ENCODE measurements around the gene PEA15. TPM values are rescaled to one million over a fixed set of nuclear protein-coding genes. Genes with fewer than 3 reads are reported as not detected.

PEA15 gene
- total and polyA plus RNA-seq, 10 of the 15 experiments (the other 5 are each of a cell fraction or from before 2014, with no cell fraction given): 15.1 to 269 (median 65.6) TPM

DNA sequence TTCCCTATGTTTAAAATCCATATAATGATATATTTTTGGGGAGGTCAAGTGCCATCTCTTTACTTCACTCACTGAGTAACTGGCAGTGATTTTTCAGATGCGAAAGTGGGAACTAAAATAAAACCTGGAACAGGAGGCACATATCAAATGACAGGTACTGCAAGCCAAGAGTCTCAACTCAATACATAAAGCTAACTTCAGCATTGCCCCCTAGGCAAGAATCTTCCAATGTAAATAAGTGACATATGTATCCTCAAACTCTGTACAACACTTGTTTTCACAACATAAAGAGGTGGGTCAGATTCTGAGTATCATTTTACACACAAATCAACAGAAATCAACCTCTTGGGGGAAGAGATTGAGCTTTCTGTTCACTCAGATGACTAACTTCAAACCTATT, 39.0 kb downstream of the PEA15 start:
- ChIA-PET CTCF (interaction anchor here (0.7 to 7.4 kb wide), 14 partner anchors 8 to 157 kb away, joined by 3 to 116 read pairs (median 4); no protein-coding TSS in a partner anchor), POLR2A (interaction anchor here (1.1 kb wide), 1 partner anchor 16 kb away, joined by 4 read pairs; no protein-coding TSS in a partner anchor), SMC1A (ENCODE audit: uncharacterized antibody, unreplicated experiment) (interaction anchor here (1.0 to 4.7 kb wide), 10 partner anchors 7 to 143 kb away, joined by 3 to 34 read pairs (median 5); no protein-coding TSS in a partner anchor), RAD21 (ENCODE audit: unreplicated experiment) (interaction anchor here (0.7 to 1.4 kb wide), 3 partner anchors 46 to 143 kb away, joined by 3 to 4 read pairs (median 4); no protein-coding TSS in a partner anchor)
- H2AFZ ChIP-seq (ENCODE audit: control insufficient read depth, low read depth, low read length): no peak overlapping the region
- H3K4me1 ChIP-seq (ENCODE audit: control insufficient read depth, insufficient read depth, low read length): no peaks in the 10 kb centered on the region
- no peaks in the 10 kb centered on the region for H4K20me1 ChIP-seq (ENCODE audit: control insufficient read depth, insufficient read depth)
- intact Hi-C loops (cut with micrococcal nuclease; ENCODE audit: unreplicated experiment) (no loop called here), in situ Hi-C loops (cut with MboI) (no loop called here)
- H3K9ac ChIP-seq (ENCODE audit: control insufficient read depth, insufficient read depth, low read length): no peak overlapping the region
- no peak overlapping the region for H3K4me3 ChIP-seq
- no TSS peak for BruUV-seq (replicated peaks)
- 100% methylated on average over 1 of the region's 1 CpG for WGBS (ENCODE audit: insufficient coverage, insufficient replicate concordance, low lambda C conversion rate, missing lambda C conversion rate)
- DNase-seq (ENCODE audit: low read depth, low spot score) (no peak), FAIRE-seq (no peak), ATAC-seq (no peak)
- peaks cover 8 to 9% of the 10 kb centered on the region in 2 experiments for H3K36me3 ChIP-seq (ENCODE audit: control insufficient read depth in 2 of 2, insufficient read depth in 2 of 2, low read length in 1 of 2)
- H3K9me3 ChIP-seq (replicated peaks; ENCODE audit: control insufficient read depth, insufficient read depth, low read length): no peaks in the 10 kb centered on the region
- no peaks in the 10 kb centered on the region for H3K27me3 ChIP-seq (replicated peaks in 1 of 2; ENCODE audit: control insufficient read depth in 2 of 2, insufficient read depth in 2 of 2, low read length in 1 of 2)
- no peak overlapping the region for H3K4me2 ChIP-seq (ENCODE audit: control insufficient read depth, insufficient read depth)
- no peak overlapping the region for H3K27ac ChIP-seq (ENCODE audit: control insufficient read depth, insufficient read depth)
- H3K79me2 ChIP-seq (ENCODE audit: control insufficient read depth, insufficient read depth, low read length): peaks cover 2% of the 10 kb centered on the region
- TF ChIP-seq CHD4 (IDR thresholded peaks at IDR 0.05): no peak
- TF ChIP-seq, protein P1, sequence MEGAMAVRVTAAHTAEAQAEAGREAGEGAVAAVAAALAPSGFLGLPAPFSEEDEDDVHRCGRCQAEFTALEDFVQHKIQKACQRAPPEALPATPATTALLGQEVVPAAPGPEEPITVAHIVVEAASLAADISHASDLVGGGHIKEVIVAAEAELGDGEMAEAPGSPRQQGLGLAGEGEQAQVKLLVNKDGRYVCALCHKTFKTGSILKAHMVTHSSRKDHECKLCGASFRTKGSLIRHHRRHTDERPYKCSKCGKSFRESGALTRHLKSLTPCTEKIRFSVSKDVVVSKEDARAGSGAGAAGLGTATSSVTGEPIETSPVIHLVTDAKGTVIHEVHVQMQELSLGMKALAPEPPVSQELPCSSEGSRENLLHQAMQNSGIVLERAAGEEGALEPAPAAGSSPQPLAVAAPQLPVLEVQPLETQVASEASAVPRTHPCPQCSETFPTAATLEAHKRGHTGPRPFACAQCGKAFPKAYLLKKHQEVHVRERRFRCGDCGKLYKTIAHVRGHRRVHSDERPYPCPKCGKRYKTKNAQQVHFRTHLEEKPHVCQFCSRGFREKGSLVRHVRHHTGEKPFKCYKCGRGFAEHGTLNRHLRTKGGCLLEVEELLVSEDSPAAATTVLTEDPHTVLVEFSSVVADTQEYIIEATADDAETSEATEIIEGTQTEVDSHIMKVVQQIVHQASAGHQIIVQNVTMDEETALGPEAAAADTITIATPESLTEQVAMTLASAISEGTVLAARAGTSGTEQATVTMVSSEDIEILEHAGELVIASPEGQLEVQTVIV (IDR thresholded peaks at IDR 0.05; ENCODE audit: borderline replicate concordance, partially characterized antibody): no peak
- TF ChIP-seq KAT2A (conservative IDR thresholded peaks at IDR 0.05; ENCODE audit: control insufficient read depth, low read depth, low read length): no peak

DNA sequence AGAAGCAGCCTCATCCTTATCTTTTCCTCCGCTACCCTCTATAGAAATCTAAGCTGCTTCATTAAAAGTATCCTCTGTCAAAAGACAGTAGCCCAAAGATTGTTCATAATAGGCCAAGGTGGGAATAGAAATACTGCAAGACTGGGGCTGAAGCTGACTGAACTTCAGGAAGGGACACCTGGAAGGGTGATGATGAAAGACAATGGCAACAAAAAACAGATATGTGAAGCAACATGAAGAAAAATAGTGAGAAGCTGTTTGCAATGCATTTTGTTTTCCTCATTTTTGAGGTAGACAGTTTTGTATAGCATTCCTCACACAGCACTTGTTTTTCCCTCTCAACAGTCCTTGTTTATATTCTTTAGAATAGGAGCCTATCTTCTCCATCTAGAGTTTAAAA, 40.2 kb downstream of the PEA15 start:
- no TSS peak for BruUV-seq (replicated peaks)
- TF ChIP-seq, protein P2, sequence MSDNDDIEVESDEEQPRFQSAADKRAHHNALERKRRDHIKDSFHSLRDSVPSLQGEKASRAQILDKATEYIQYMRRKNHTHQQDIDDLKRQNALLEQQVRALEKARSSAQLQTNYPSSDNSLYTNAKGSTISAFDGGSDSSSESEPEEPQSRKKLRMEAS (IDR thresholded peaks at IDR 0.05; ENCODE audit: low read depth, low read length): no peak
- TF ChIP-seq MTA3 (IDR thresholded peaks at IDR 0.05; ENCODE audit: borderline replicate concordance, low read length) (no peak), IKZF2 (IDR thresholded peaks at IDR 0.05) (no peak), ZZZ3 (IDR thresholded peaks at IDR 0.05; ENCODE audit: control insufficient read depth, insufficient read length, low read depth) (no peak), RELA (IDR thresholded peaks at IDR 0.05; ENCODE audit: borderline replicate concordance, partially characterized antibody) (no peak), MEF2A (IDR thresholded peaks at IDR 0.05; ENCODE audit: insufficient read depth, low read depth, low read length) (no peak), KLF5 (IDR thresholded peaks at IDR 0.05; ENCODE audit: partially characterized antibody) (no peak), MEF2B (IDR thresholded peaks at IDR 0.05; ENCODE audit: partially characterized antibody, poor library complexity, severe bottlenecking) (no peak), FOS (IDR thresholded peaks at IDR 0.05; ENCODE audit: borderline replicate concordance, extremely low read depth, insufficient read length) (no peak)
- TF ChIP-seq, protein P3, sequence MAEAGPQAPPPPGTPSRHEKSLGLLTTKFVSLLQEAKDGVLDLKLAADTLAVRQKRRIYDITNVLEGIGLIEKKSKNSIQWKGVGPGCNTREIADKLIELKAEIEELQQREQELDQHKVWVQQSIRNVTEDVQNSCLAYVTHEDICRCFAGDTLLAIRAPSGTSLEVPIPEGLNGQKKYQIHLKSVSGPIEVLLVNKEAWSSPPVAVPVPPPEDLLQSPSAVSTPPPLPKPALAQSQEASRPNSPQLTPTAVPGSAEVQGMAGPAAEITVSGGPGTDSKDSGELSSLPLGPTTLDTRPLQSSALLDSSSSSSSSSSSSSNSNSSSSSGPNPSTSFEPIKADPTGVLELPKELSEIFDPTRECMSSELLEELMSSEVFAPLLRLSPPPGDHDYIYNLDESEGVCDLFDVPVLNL (IDR thresholded peaks at IDR 0.05; ENCODE audit: low read depth, low read length): no peak

More for the DNA sequence above, 40.2 kb downstream of the PEA15 start:
- DNase-seq (ENCODE audit: low read depth, low spot score) (no peak), ATAC-seq (no peak), FAIRE-seq (no peak)
- POLR2A ChIA-PET: interaction anchor here (1.0 to 1.3 kb wide), 3 partner anchors 15 to 42 kb away, joined by 3 to 4 read pairs (median 3); no protein-coding TSS in a partner anchor
- RAD21 ChIA-PET (ENCODE audit: unreplicated experiment): interaction anchor here (0.9 to 1.0 kb wide), 2 partner anchors 46 to 52 kb away, joined by 3 read pairs; no protein-coding TSS in a partner anchor
- Histone ChIP-seq H3K9me3 (replicated peaks; ENCODE audit: control insufficient read depth, insufficient read depth, low read length) (no peaks in the 10 kb centered on the region), H3K36me3 (ENCODE audit: control insufficient read depth in 2 of 2, insufficient read depth in 2 of 2, low read length in 1 of 2) (peaks cover 0 to 4% of the 10 kb centered on the region in 2 experiments; a peak in 3 of 4 replicates), H3K4me2 (ENCODE audit: control insufficient read depth, insufficient read depth) (no peak overlapping the region), H3K4me3 (no peak overlapping the region), H3K9ac (ENCODE audit: control insufficient read depth, insufficient read depth, low read length) (no peak overlapping the region), H3K79me2 (ENCODE audit: control insufficient read depth, insufficient read depth, low read length) (peaks cover 2% of the 10 kb centered on the region), H3K27ac (ENCODE audit: control insufficient read depth, insufficient read depth) (no peak overlapping the region), H2AFZ (ENCODE audit: control insufficient read depth, low read depth, low read length) (no peak overlapping the region), H4K20me1 (ENCODE audit: control insufficient read depth, insufficient read depth) (no peaks in the 10 kb centered on the region), H3K4me1 (ENCODE audit: control insufficient read depth, insufficient read depth, low read length) (no peaks in the 10 kb centered on the region), H3K27me3 (replicated peaks in 1 of 2; ENCODE audit: control insufficient read depth in 2 of 2, insufficient read depth in 2 of 2, low read length in 1 of 2) (no peaks in the 10 kb centered on the region)
- SMC1A ChIA-PET (ENCODE audit: uncharacterized antibody, unreplicated experiment): interaction anchor here (0.7 to 4.7 kb wide), 8 partner anchors 9 to 143 kb away, joined by 3 to 24 read pairs (median 7); no protein-coding TSS in a partner anchor
- 100% methylated on average over 1 of the region's 1 CpG for WGBS (ENCODE audit: insufficient coverage, insufficient replicate concordance, low lambda C conversion rate, missing lambda C conversion rate)
- CTCF ChIA-PET: interaction anchor here (0.6 to 7.4 kb wide), 9 partner anchors 11 to 159 kb away, joined by 3 to 43 read pairs (median 4); no protein-coding TSS in a partner anchor
- intact Hi-C loops (cut with micrococcal nuclease; ENCODE audit: unreplicated experiment): no loop called here
- in situ Hi-C loops (cut with MboI): no loop called here

Measured in GM12878 (cell line).